ENCODE results near the gene SRRM3.
A peak's percentile ranks its signal among the peaks of the same experiment; 100 is the strongest.

Gene SRRM3

DNA sequence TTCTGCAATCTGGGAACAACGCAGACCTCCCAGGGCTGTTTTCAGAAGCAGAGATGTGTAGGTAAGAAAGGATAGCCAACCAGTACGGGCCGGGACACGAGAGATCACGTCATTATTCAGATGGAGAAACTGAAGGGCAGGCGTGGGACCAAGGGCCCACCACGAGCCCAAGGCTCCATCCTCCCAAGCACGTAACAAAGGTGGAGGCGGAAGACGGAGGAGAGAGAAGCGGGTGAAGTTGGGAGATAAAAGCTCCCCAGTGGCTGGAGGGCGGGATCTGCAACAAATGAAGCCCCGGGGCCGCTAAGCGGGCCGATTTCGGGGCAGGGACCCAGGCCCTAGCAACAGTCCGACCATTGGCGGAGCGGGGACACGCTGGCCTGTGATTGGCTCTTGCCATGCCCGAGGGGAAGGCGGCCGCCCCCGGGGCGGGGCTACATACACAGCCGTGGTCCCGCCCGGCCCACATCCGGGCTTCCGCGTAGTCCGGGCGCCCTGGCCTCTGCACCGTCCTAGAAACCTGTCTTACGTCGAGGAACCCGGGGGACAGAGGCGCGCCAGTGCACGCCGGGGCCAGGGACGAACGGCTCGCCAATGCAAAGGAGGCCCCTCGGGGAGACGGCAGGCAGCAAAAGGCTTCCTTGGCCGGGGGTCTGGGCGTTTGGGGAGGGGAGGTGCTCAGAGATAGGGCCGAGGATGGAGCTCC is 116.2 kb downstream of the SRRM3 start:
- H3K36me3 Mint-ChIP-seq (ENCODE audit: low read depth) = peaks cover 21% of the 10 kb centered on the region
- H3K4me3 Mint-ChIP-seq = peak overlapping the region; percentile 84
- TF ChIP-seq, protein P1, sequence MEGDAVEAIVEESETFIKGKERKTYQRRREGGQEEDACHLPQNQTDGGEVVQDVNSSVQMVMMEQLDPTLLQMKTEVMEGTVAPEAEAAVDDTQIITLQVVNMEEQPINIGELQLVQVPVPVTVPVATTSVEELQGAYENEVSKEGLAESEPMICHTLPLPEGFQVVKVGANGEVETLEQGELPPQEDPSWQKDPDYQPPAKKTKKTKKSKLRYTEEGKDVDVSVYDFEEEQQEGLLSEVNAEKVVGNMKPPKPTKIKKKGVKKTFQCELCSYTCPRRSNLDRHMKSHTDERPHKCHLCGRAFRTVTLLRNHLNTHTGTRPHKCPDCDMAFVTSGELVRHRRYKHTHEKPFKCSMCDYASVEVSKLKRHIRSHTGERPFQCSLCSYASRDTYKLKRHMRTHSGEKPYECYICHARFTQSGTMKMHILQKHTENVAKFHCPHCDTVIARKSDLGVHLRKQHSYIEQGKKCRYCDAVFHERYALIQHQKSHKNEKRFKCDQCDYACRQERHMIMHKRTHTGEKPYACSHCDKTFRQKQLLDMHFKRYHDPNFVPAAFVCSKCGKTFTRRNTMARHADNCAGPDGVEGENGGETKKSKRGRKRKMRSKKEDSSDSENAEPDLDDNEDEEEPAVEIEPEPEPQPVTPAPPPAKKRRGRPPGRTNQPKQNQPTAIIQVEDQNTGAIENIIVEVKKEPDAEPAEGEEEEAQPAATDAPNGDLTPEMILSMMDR (IDR thresholded peaks at IDR 0.05) = no peak
- DNase-seq = peak; percentile 96
- no peaks in the 10 kb centered on the region for H3K9me3 Mint-ChIP-seq
- H3K4me1 Mint-ChIP-seq = peaks cover 21% of the 10 kb centered on the region
- H3K27me3 Mint-ChIP-seq (ENCODE audit: low read depth, poor library complexity) = peaks cover 4% of the 10 kb centered on the region
- H3K27ac Mint-ChIP-seq = peak overlapping the region; percentile 98

DNA sequence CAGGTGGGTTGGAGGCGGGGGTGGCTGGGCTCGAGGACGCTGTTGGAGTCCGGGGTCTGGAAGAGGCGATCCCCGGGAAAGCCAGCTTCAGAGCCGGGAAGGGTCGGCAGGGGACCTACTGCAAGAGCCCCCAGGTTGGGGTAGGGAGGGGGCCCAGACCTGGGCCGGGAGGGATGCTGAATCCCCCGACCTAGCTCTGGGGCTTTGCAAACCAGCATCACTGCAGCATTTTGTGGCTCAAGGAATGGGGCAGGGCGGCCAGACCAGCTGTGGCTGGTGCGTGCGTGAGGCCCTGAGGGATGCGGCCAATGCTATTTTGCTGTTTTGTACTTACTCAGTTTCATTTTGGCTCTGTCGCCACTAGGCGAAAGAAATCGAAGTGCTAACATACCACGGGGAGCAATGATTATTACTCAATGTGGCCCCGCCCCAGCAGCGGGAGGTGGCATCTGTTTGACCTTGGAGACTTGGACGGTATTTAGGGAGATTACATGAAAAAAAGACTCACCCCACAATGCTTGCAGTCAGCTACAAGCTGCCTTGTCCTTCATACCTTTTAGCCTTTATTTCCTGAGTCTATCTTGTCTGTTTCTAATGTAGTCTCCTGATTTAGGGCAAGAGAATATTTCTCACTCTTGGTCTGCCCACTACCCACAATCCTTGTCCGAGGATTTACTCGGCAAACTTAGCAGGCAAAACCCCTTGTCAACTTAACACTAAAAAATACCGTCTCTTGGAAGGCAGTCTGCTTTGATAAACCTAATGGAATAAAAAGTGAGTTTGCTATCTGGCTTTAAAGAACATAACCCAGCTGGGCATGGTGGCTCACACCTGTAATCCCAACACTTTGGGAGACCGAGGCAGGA is 117.0 kb downstream of the SRRM3 start:
- TF ChIP-seq, protein P1 (IDR thresholded peaks at IDR 0.05) = no peak
- peak overlapping the region; percentile 84 for H3K4me3 Mint-ChIP-seq

DNA sequence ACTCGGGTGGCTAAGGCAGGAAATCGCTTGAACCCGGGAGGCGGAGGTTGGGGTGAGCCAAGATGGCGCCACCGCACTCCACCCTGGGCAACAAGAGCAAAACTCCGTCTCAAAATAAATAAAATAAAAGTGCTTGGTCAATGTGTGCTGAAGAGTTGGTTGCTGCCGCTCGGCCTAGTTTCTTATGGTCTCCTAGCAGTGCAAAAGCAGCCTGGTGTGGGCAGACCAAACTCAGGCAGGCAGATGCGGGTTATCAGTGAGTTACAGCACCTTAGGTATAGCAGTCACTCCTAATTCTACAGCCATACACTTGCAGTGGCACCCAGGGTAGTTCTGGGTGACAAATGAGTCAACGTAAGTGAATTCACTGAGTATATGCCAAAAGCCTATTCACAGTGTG is 123.4 kb downstream of the SRRM3 start:
- no peak for DNase-seq
- peaks cover 24% of the 10 kb centered on the region for H3K4me1 Mint-ChIP-seq
- TF ChIP-seq, protein P1 (IDR thresholded peaks at IDR 0.05) = no peak
- peaks cover 68% of the 10 kb centered on the region for H3K36me3 Mint-ChIP-seq (ENCODE audit: low read depth)
- H3K27ac Mint-ChIP-seq = no peak overlapping the region
- H3K9me3 Mint-ChIP-seq = no peaks in the 10 kb centered on the region
- no peaks in the 10 kb centered on the region for H3K27me3 Mint-ChIP-seq (ENCODE audit: low read depth, poor library complexity)
- no peak overlapping the region for H3K4me3 Mint-ChIP-seq

More for the DNA sequence above, 117.0 kb downstream of the SRRM3 start:
- H3K27me3 Mint-ChIP-seq (ENCODE audit: low read depth, poor library complexity) = peaks cover 4% of the 10 kb centered on the region
- H3K4me1 Mint-ChIP-seq = peaks cover 21% of the 10 kb centered on the region
- H3K27ac Mint-ChIP-seq = peak overlapping the region; percentile 89
- peaks cover 21% of the 10 kb centered on the region for H3K36me3 Mint-ChIP-seq (ENCODE audit: low read depth)
- no peaks in the 10 kb centered on the region for H3K9me3 Mint-ChIP-seq
- DNase-seq = peak; percentile 47

DNA sequence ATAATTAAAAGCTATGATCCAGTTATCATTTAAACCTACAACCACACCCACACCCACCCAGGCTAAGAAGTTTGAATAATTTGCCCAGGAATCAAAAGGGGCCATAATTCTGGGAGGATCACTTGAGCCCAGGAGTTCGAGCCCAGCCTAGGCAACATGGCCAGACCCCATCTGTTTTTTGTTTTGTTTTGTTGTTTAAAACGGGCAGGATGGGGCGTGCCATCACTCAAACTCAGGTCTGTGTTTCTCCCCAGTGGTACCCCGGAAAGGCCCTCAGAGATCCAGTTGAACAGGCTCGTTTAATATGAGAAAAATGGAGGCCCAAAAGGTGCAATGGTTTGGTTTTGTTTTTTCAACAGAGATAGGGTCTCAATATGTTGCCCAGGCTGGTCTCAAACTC is 124.1 kb downstream of the SRRM3 start:
- TF ChIP-seq, protein P1 (IDR thresholded peaks at IDR 0.05) = no peak
- Mint-ChIP-seq H3K36me3 (ENCODE audit: low read depth) (peaks cover 67% of the 10 kb centered on the region), H3K4me1 (peaks cover 25% of the 10 kb centered on the region)

DNA sequence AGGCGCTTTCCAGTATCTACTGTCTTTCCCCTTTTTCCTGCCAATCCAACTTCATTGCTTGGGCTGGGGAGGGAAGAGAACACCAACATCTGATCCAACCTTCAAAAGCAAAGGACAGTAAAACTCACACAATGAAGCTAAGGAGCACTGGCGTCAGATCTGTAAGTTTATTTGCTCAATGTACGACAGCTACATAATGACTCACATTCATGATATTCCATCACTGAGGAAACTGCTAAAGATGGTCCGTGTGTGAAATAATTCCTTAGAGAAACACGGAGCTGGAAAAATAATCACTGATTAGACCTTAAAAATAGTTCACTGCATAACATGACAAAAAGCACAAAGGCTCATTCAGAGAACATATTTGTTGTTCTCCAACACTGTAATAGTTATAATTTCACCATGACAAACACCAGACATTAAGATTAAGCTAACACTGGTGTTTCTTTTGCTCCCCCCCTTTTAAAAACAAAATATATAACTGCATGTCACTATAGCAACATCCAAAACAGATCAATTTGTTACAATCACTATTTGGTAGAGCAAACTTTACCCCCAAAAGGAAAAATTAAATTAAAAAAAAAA is 125.0 kb downstream of the SRRM3 start:
- Mint-ChIP-seq H3K4me3 (no peak overlapping the region), H3K4me1 (peaks cover 26% of the 10 kb centered on the region), H3K27ac (peak overlapping the region; percentile 68), H3K27me3 (ENCODE audit: low read depth, poor library complexity) (no peaks in the 10 kb centered on the region), H3K9me3 (no peaks in the 10 kb centered on the region), H3K36me3 (ENCODE audit: low read depth) (peaks cover 66% of the 10 kb centered on the region)
- TF ChIP-seq, protein P1 (IDR thresholded peaks at IDR 0.05) = no peak
- DNase-seq = no peak

More for the DNA sequence above, 124.1 kb downstream of the SRRM3 start:
- no peak overlapping the region for H3K27ac Mint-ChIP-seq
- H3K27me3 Mint-ChIP-seq (ENCODE audit: low read depth, poor library complexity) = no peaks in the 10 kb centered on the region
- DNase-seq = no peak
- no peak overlapping the region for H3K4me3 Mint-ChIP-seq
- no peaks in the 10 kb centered on the region for H3K9me3 Mint-ChIP-seq

Measured in nephron progenitor cell (in vitro differentiated cells).